ENCODE measurements around the gene SULT4A1. TPM values are rescaled to one million over a fixed set of nuclear protein-coding genes. Genes with fewer than 3 reads are reported as not detected.

The SULT4A1 gene
- polyA plus RNA-seq, 1 of the 3 experiments (the other 2 are of a cell fraction) = 3.9 TPM

GRCh38 chr22:43829904-43830851 is 32.1 kb downstream of the SULT4A1 start:
- no peak overlapping the region for H2AFZ ChIP-seq (ENCODE audit: low read depth)
- WGBS (ENCODE audit: low lambda C conversion rate) = 73% methylated on average over 15 of the region's 33 CpGs
- H3K4me2 ChIP-seq = no peak overlapping the region
- TF ChIP-seq FOSL2 (IDR thresholded peaks at IDR 0.05; ENCODE audit: borderline replicate concordance, low read depth) = no peak
- TF ChIP-seq, protein P1, sequence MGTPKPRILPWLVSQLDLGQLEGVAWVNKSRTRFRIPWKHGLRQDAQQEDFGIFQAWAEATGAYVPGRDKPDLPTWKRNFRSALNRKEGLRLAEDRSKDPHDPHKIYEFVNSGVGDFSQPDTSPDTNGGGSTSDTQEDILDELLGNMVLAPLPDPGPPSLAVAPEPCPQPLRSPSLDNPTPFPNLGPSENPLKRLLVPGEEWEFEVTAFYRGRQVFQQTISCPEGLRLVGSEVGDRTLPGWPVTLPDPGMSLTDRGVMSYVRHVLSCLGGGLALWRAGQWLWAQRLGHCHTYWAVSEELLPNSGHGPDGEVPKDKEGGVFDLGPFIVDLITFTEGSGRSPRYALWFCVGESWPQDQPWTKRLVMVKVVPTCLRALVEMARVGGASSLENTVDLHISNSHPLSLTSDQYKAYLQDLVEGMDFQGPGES (IDR thresholded peaks at IDR 0.05; ENCODE audit: low read depth, low read length) = no peak
- no peak for TF ChIP-seq TAF1 (IDR thresholded peaks at IDR 0.05; ENCODE audit: borderline replicate concordance, low read depth, low read length)
- no peak for TF ChIP-seq GATA2 (CRISPR knock-in tag; IDR thresholded peaks at IDR 0.05)
- no peaks in the 10 kb centered on the region for H3K9me2 ChIP-seq
- H3K9me3 ChIP-seq = no peaks in the 10 kb centered on the region
- H3K4me1 ChIP-seq (ENCODE audit: control insufficient read depth in 1 of 2, insufficient read depth in 2 of 2, low read depth in 1 of 2, low read length in 1 of 2) = peaks cover 0 to 36% of the 10 kb centered on the region in 2 experiments; a peak in 2 of 4 replicates
- H3F3A ChIP-seq (replicated peaks; ENCODE audit: insufficient read depth) = peaks cover 5% of the 10 kb centered on the region
- peak; percentile 62 for DNase-seq
- H3K4me3 ChIP-seq (ENCODE audit: low read depth in 2 of 2, low read length in 1 of 2) = no peak overlapping the region
- ChIA-PET CTCF (interaction anchor here (0.9 to 2.5 kb wide), 6 partner anchors 14 to 556 kb away, joined by 3 to 15 read pairs (median 4); no protein-coding TSS in a partner anchor), POLR2A (interaction anchor here (0.7 kb wide), 1 partner anchor 14 kb away, joined by 3 read pairs; no protein-coding TSS in a partner anchor)
- H3K36me3 ChIP-seq (replicated peaks in 1 of 2; ENCODE audit: control insufficient read depth in 1 of 2, insufficient read depth in 2 of 2, low read length in 1 of 2) = no peaks in the 10 kb centered on the region
- H4K20me1 ChIP-seq (ENCODE audit: insufficient read depth) = no peaks in the 10 kb centered on the region
- H3K79me2 ChIP-seq (ENCODE audit: insufficient read depth) = no peaks in the 10 kb centered on the region
- H3K9ac ChIP-seq = no peak overlapping the region
- H3K27ac ChIP-seq (ENCODE audit: low read depth in 2 of 2, low read length in 1 of 2) = peak overlapping the region in 1 of 2 experiments; percentile 58; a peak in 2 of 4 replicates
- H3K27me3 ChIP-seq (ENCODE audit: insufficient read depth) = no peaks in the 10 kb centered on the region

DNA sequence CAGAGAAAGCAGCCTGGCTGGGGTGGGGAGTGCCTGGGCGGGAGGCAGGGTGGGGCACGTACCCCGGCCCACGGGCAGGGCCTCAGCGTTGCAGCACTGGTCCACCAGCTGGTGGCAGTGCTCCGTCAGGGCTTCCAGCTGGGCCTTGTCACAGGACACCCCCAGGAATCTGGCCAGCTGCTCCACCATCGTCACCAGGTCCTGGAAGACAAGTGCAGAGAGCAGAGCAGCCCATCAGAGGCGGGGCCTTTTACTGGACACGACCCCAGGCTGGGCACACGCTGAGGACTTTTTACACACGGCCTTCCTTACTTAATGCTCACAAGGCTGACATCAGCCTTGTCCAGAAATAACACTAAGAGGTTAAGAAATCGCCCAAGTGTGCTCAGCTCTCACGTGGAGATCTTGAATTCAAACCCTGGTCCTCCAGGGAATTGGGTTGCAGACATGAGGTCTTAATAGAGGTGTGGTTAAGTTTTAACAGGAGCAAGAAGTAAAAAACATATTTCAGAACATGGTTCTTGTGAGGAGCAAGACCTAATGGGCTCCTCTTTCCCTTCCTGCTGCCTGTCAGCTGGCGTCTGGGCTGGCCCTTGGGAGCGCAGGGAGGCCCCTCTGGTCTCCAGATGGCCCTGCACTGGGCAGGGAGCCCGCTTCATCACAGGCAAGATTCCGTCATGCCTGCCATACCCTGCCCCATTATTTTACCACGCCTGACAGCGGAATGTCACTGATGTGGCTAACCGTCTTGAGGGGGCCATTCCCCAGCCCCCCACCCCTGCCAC is 33.1 kb downstream of the SULT4A1 start:
- H3K9me3 ChIP-seq = no peaks in the 10 kb centered on the region
- H3K27ac ChIP-seq (ENCODE audit: low read depth in 2 of 2, low read length in 1 of 2) = peak overlapping the region in 1 of 2 experiments; percentile 84; a peak in 2 of 4 replicates
- 80% methylated on average over 2 of the region's 20 CpGs for WGBS (ENCODE audit: low lambda C conversion rate)
- peak; percentile 89 for DNase-seq
- H3K4me3 ChIP-seq (ENCODE audit: low read depth in 2 of 2, low read length in 1 of 2) = no peak overlapping the region
- no peaks in the 10 kb centered on the region for H3K79me2 ChIP-seq (ENCODE audit: insufficient read depth)
- no peaks in the 10 kb centered on the region for H4K20me1 ChIP-seq (ENCODE audit: insufficient read depth)
- H3K27me3 ChIP-seq (ENCODE audit: insufficient read depth) = no peaks in the 10 kb centered on the region
- H3K36me3 ChIP-seq (replicated peaks in 1 of 2; ENCODE audit: control insufficient read depth in 1 of 2, insufficient read depth in 2 of 2, low read length in 1 of 2) = no peaks in the 10 kb centered on the region
- H3K9ac ChIP-seq = no peak overlapping the region
- H3K4me2 ChIP-seq = no peak overlapping the region
- peaks cover 5% of the 10 kb centered on the region for H3F3A ChIP-seq (replicated peaks; ENCODE audit: insufficient read depth)
- H3K9me2 ChIP-seq = no peaks in the 10 kb centered on the region
- CTCF ChIA-PET = interaction anchor here (1.0 to 3.9 kb wide), 9 partner anchors 15 to 555 kb away, joined by 3 to 17 read pairs (median 3); no protein-coding TSS in a partner anchor
- peaks cover 0 to 36% of the 10 kb centered on the region in 2 experiments; a peak in 2 of 4 replicates for H3K4me1 ChIP-seq (ENCODE audit: control insufficient read depth in 1 of 2, insufficient read depth in 2 of 2, low read depth in 1 of 2, low read length in 1 of 2)
- H2AFZ ChIP-seq (ENCODE audit: low read depth) = no peak overlapping the region
- POLR2A ChIA-PET = interaction anchor here (0.7 kb wide), 1 partner anchor 15 kb away, joined by 3 read pairs; no protein-coding TSS in a partner anchor
- TF ChIP-seq MAX (IDR thresholded peaks at IDR 0.05; ENCODE audit: low read depth) (no peak), RCOR1 (IDR thresholded peaks at IDR 0.05; ENCODE audit: low read length) (peak; percentile 35; the same call in 1 of the 2 replicates), USF1 (IDR thresholded peaks at IDR 0.05; ENCODE audit: borderline replicate concordance, low read depth) (no peak), RAD21 (IDR thresholded peaks at IDR 0.05; ENCODE audit: low read length) (peak; percentile 36), FOXJ3 (CRISPR knock-in tag; IDR thresholded peaks at IDR 0.05) (no peak), ELF1 (IDR thresholded peaks at IDR 0.05) (no peak), FOXM1 (IDR thresholded peaks at IDR 0.05; ENCODE audit: low read depth) (no peak), PBX3 (IDR thresholded peaks at IDR 0.05) (peak; percentile 59), TEAD4 (IDR thresholded peaks at IDR 0.05; ENCODE audit: borderline replicate concordance, insufficient read depth) (no peak), YY1 (IDR thresholded peaks at IDR 0.05; ENCODE audit: low read depth) (no peak), NRF1 (IDR thresholded peaks at IDR 0.05; ENCODE audit: low read depth, low read length) (no peak), MXI1 (IDR thresholded peaks at IDR 0.05; ENCODE audit: low read depth, low read length) (peak; percentile 25; the same call in 1 of the 2 replicates), POLR2AphosphoS5 (IDR thresholded peaks at IDR 0.05; ENCODE audit: low read depth, low read length) (no peak), SMC3 (IDR thresholded peaks at IDR 0.05; ENCODE audit: low read depth, low read length) (peak; percentile 25; the same call in 1 of the 2 replicates), NFIC (IDR thresholded peaks at IDR 0.05; ENCODE audit: borderline replicate concordance) (peak; percentile 19; the same call in 1 of the 2 replicates)
- TF ChIP-seq, protein P2, sequence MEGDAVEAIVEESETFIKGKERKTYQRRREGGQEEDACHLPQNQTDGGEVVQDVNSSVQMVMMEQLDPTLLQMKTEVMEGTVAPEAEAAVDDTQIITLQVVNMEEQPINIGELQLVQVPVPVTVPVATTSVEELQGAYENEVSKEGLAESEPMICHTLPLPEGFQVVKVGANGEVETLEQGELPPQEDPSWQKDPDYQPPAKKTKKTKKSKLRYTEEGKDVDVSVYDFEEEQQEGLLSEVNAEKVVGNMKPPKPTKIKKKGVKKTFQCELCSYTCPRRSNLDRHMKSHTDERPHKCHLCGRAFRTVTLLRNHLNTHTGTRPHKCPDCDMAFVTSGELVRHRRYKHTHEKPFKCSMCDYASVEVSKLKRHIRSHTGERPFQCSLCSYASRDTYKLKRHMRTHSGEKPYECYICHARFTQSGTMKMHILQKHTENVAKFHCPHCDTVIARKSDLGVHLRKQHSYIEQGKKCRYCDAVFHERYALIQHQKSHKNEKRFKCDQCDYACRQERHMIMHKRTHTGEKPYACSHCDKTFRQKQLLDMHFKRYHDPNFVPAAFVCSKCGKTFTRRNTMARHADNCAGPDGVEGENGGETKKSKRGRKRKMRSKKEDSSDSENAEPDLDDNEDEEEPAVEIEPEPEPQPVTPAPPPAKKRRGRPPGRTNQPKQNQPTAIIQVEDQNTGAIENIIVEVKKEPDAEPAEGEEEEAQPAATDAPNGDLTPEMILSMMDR (IDR thresholded peaks at IDR 0.05) = no peak

Data from SK-N-SH (cell line).